Subcutaneous adipose tissue (tissue), 4 donors: Measurements from ENCODE around the gene GPC3. TPM values are rescaled to one million over a fixed set of nuclear protein-coding genes. Genes with fewer than 3 reads are reported as not detected.

ENCODE experiments used
- CTCF ChIP-seq: fragments of 450-650 bp; IDR thresholded peaks from one replicate; pipeline ENCODE4 v1.5.1; 2016; ENCODE audit warnings: low read depth, mild to moderate bottlenecking, control low read depth, antibody characterized with exemption, moderate library complexity
- total RNA-seq, 4 donors: library from RNA; depleted of rRNA; stranded (reverse); fragments of >200 nt; gene quantifications; one replicate each; pipeline ENCODE4 v1.1.0, GENCODE V29; 2016

GPC3 gene
- total RNA-seq, 4 donors from 2014 or later, result 61.8 to 142 (median 84.5) TPM

- no peak for TF ChIP-seq CTCF
Observed at GRCh38 chrX:133812402-133812801, 173.0 kb downstream of the GPC3 start.

GRCh38 chrX:133810925-133811324 lies 174.5 kb downstream of the GPC3 start:
- TF ChIP-seq CTCF, result no peak

- no peak for TF ChIP-seq CTCF
Observed at GRCh38 chrX:133804072-133804471, 181.3 kb downstream of the GPC3 start.

- no peak for TF ChIP-seq CTCF
Observed at GRCh38 chrX:133796282-133796681, 189.1 kb downstream of the GPC3 start.

- TF ChIP-seq CTCF, result no peak
Observed at GRCh38 chrX:133794126-133794525, 191.3 kb downstream of the GPC3 start.

- no peak for TF ChIP-seq CTCF
Observed at GRCh38 chrX:133793626-133794025, 191.8 kb downstream of the GPC3 start.

- no peak for TF ChIP-seq CTCF
Observed at GRCh38 chrX:133792198-133792953, 193.0 kb downstream of the GPC3 start.
